SK-N-MC (cell line): ENCODE results near the gene MFSD1.
A peak's percentile ranks its signal among the peaks of the same experiment; 100 is the strongest.

Source experiments
- DNase-seq: peaks from one replicate; pipeline ENCODE4 v3.0.0-alpha.2; 2011; ENCODE audit warnings: low read depth, low spot score
- H3K27ac ChIP-seq: fragments of 200-600 bp; sonication (generic); 2 replicates; pipeline ENCODE4 v1.5.1; 2016; ENCODE audit warnings: mixed run types
- H3K36me3 ChIP-seq: fragments of 200-600 bp; sonication (generic); 2 replicates; pipeline ENCODE4 v1.6.1; 2017; ENCODE audit warnings: antibody characterized with exemption, low read length, mixed read lengths; ENCODE audit not compliant: insufficient read depth
- H3K4me3 ChIP-seq: fragments of 200-600 bp; sonication (generic); 2 replicates; pipeline ENCODE4 v1.5.1; 2016
- H3K9ac ChIP-seq: fragments of 200-600 bp; sonication (generic); 2 replicates; pipeline ENCODE4 v1.8.0; 2017; ENCODE audit warnings: mixed run types, mixed read lengths; ENCODE audit not compliant: insufficient read length
- H3K9me3 ChIP-seq: fragments of 200-600 bp; sonication (generic); 2 replicates; pipeline ENCODE4 v1.6.1; 2017; ENCODE audit warnings: low read depth, mild to moderate bottlenecking, antibody characterized with exemption, low read length, moderate library complexity, mixed read lengths
- EZH2 ChIP-seq: fragments of 200-600 bp; sonication (generic); IDR thresholded peaks from one replicate; pipeline ENCODE4 v1.6.1; 2017; ENCODE audit warnings: antibody characterized with exemption
- FOXP2 ChIP-seq: optimal IDR thresholded peaks from 2 replicates; pipeline ENCODE3; 2011; ENCODE audit warnings: mild to moderate bottlenecking, moderate library complexity; ENCODE audit not compliant: insufficient read depth; ENCODE audit errors: extremely low read length, control extremely low read depth
- POLR2AphosphoS5 ChIP-seq: IDR thresholded peaks from 2 replicates; pipeline ENCODE4 v1.6.1; 2012; ENCODE audit warnings: mild to moderate bottlenecking, low read depth, low read length, borderline replicate concordance

Gene MFSD1, protein sequence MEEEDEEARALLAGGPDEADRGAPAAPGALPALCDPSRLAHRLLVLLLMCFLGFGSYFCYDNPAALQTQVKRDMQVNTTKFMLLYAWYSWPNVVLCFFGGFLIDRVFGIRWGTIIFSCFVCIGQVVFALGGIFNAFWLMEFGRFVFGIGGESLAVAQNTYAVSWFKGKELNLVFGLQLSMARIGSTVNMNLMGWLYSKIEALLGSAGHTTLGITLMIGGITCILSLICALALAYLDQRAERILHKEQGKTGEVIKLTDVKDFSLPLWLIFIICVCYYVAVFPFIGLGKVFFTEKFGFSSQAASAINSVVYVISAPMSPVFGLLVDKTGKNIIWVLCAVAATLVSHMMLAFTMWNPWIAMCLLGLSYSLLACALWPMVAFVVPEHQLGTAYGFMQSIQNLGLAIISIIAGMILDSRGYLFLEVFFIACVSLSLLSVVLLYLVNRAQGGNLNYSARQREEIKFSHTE

DNA sequence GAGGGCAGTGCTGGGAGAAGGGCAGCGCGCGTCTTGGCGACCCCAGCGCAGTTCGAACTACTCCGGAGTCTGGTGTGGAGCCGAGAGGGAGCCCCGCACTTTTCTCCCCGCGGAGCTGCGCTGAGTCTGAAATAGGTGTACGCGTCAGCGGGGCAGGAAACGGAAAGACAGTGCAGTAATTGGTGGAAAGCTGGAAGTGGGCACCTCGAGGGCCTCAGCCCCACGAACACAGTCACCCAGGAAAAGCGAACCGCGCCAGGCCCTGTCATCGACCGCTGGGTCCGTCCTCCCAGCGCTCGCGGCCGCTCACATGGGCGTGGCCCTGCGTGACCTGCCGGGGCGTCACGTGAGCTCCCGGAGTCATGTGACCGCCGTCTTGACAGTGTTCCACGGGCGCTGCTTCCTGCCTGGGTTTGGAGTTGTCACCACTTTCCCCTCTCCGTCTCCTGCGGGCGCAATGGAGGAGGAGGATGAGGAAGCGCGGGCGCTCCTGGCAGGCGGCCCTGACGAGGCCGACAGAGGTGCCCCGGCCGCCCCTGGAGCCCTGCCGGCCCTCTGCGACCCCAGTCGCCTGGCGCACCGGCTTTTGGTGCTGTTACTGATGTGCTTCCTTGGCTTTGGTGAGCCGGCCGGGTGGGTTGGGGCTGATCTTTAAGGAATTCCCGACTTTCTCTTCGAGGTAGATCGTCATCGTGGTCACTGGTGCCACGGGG is at the start of gene MFSD1:
Gene MFSD1, plus strand, starts transcription at position 359 of the 713 bp plus-strand sequence. Its CDS starts 99 bp downstream, at position 458.
- Histone ChIP-seq H3K36me3 (no peaks in the 10 kb centered on the region), H3K9ac (peak within 1 kb of the TSS; percentile 83), H3K9me3 (no peaks in the 10 kb centered on the region), H3K27ac (no peak within 1 kb of the TSS), H3K4me3 (peak within 1 kb of the TSS; percentile 89)
- TF ChIP-seq FOXP2, result peak; percentile 54
- TF ChIP-seq POLR2AphosphoS5, result peak; percentile 94
- TF ChIP-seq EZH2, result no peak
- no peak for DNase-seq

GRCh38 chr3:158753854-158754253 is 48.0 kb upstream of the MFSD1 start:
- no peak overlapping the region for H3K27ac ChIP-seq
- H3K9ac ChIP-seq, result no peak overlapping the region
- H3K36me3 ChIP-seq, result no peaks in the 10 kb centered on the region
- no peaks in the 10 kb centered on the region for H3K9me3 ChIP-seq
- DNase-seq, result no peak
- no peak overlapping the region for H3K4me3 ChIP-seq
- TF ChIP-seq EZH2, result no peak
- TF ChIP-seq POLR2AphosphoS5, result no peak
- TF ChIP-seq FOXP2, result no peak

- TF ChIP-seq EZH2, result no peak
- no peak for TF ChIP-seq POLR2AphosphoS5
- no peak for TF ChIP-seq FOXP2
- no peak for DNase-seq
These were observed 46.4 kb upstream of the MFSD1 start for GRCh38 chr3:158755421-158755820.

DNA sequence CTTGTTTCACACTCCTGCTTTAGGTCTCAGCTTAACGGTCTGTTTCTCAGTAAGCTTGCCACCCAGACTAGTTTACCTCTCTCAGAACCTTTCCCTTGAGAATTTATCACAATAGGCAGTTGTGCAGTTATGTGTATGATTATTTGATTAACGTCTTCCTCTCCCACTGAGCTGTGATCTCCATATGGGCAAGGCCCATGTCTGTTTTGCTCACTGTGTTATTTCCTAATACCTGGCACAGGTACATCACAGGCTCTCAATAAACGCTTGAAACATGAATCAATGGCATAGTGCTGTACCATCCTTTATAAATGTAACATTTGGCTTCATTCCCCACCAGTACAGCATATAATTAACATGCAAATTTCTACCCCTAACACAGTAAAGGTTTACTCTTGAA is 40.5 kb upstream of the MFSD1 start:
- Histone ChIP-seq H3K9ac (no peak overlapping the region), H3K4me3 (no peak overlapping the region), H3K27ac (no peak overlapping the region), H3K9me3 (no peaks in the 10 kb centered on the region), H3K36me3 (no peaks in the 10 kb centered on the region)
- TF ChIP-seq POLR2AphosphoS5 (no peak), EZH2 (no peak)
- no peak for DNase-seq

More at GRCh38 chr3:158755421-158755820, 46.4 kb upstream of the MFSD1 start:
- no peak overlapping the region for H3K27ac ChIP-seq
- H3K9me3 ChIP-seq, result no peaks in the 10 kb centered on the region
- H3K4me3 ChIP-seq, result no peak overlapping the region
- no peaks in the 10 kb centered on the region for H3K36me3 ChIP-seq
- H3K9ac ChIP-seq, result no peak overlapping the region

- DNase-seq, result no peak
- Histone ChIP-seq H3K27ac (no peak overlapping the region), H3K36me3 (no peaks in the 10 kb centered on the region), H3K9ac (no peak overlapping the region), H3K9me3 (no peaks in the 10 kb centered on the region), H3K4me3 (no peak overlapping the region)
- TF ChIP-seq EZH2 (no peak), FOXP2 (no peak), POLR2AphosphoS5 (no peak)
These were observed 39.2 kb upstream of the MFSD1 start for GRCh38 chr3:158762701-158763100.

DNA sequence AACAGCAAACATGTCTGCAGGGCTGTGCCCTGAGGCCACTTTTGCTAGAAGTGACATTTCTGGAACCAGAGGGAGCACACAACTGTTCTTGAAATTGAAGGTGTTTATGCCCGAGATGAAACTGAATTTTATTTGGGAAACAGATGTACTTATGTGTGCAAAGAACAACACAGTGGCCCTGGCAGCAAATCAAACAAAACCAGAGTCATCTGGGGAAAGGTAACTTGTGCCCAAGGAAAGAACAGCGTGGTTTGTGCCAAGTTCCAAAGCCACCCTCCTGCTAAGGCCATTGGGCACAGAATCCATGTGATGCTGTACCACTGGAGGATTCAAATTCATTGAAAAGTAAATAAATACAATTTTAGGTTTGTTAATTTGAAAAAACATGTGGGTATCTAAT is 38.4 kb upstream of the MFSD1 start:
- no peak for TF ChIP-seq POLR2AphosphoS5
- no peak for DNase-seq
- H3K9me3 ChIP-seq, result no peaks in the 10 kb centered on the region
- H3K36me3 ChIP-seq, result no peaks in the 10 kb centered on the region
- no peak overlapping the region for H3K9ac ChIP-seq
- H3K4me3 ChIP-seq, result no peak overlapping the region
- no peak overlapping the region for H3K27ac ChIP-seq

DNA sequence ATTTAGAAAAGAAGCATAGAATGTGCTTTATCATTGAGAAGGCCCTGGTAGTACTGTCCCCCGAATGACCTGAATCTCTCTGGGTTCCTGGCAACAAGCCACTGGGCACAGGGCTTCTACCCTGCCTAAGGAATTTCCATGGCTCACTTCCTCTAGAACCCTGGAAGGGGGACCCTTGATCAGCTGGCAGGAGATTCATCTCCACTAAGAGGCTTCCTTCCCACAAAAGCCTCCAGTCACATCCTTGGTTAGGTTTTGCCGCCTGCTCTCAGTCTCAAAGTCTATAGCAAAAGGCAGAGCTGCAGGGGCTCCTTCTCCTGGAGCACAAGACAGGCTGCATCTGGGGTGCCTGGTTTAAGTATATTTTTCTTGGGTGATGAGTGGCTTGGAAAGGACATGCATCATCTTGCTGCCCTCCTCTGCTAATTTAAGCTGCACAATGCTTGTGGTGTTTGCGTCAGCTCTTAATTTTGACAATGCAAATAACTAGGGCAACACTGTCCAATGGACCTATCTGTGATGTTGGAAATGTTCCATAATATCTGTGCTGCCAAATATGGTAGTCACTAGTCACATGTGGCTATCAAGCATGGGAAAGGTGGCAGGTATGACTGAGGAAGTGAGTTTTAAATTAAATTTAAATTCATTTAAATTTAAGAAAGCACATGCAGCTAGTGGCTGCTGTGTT is 36.2 kb upstream of the MFSD1 start:
- H3K27ac ChIP-seq, result no peak overlapping the region
- no peak overlapping the region for H3K4me3 ChIP-seq
- no peak for DNase-seq
- no peak overlapping the region for H3K9ac ChIP-seq
- H3K9me3 ChIP-seq, result no peaks in the 10 kb centered on the region
- no peaks in the 10 kb centered on the region for H3K36me3 ChIP-seq
- TF ChIP-seq FOXP2 (no peak), POLR2AphosphoS5 (no peak), EZH2 (no peak)

- DNase-seq, result no peak
- no peaks in the 10 kb centered on the region for H3K36me3 ChIP-seq
- no peaks in the 10 kb centered on the region for H3K9me3 ChIP-seq
- H3K4me3 ChIP-seq, result no peak overlapping the region
- no peak for TF ChIP-seq EZH2
- no peak for TF ChIP-seq POLR2AphosphoS5
- no peak for TF ChIP-seq FOXP2
- no peak overlapping the region for H3K9ac ChIP-seq
- H3K27ac ChIP-seq, result no peak overlapping the region
These were observed 35.5 kb upstream of the MFSD1 start for GRCh38 chr3:158766364-158766763.
